ENCODE data around the gene LRRTM4. TPM values are rescaled to one million over a fixed set of nuclear protein-coding genes. Genes with fewer than 3 reads are reported as not detected.

LRRTM4 gene
- polyA plus RNA-seq, 1 of the 3 experiments (the other 2 are of a cell fraction) = 0.10 TPM

GRCh38 chr2:77363277-77363676, 158.9 kb downstream of the LRRTM4 start:
- Histone ChIP-seq H3F3A (replicated peaks; ENCODE audit: insufficient read depth) (no peaks in the 10 kb centered on the region), H3K36me3 (replicated peaks in 1 of 2; ENCODE audit: control insufficient read depth in 1 of 2, insufficient read depth in 2 of 2, low read length in 1 of 2) (no peaks in the 10 kb centered on the region), H3K79me2 (ENCODE audit: insufficient read depth) (no peaks in the 10 kb centered on the region), H2AFZ (ENCODE audit: low read depth) (no peak overlapping the region), H3K9me3 (no peaks in the 10 kb centered on the region), H3K27me3 (ENCODE audit: insufficient read depth) (no peaks in the 10 kb centered on the region), H4K20me1 (ENCODE audit: insufficient read depth) (no peaks in the 10 kb centered on the region), H3K4me3 (ENCODE audit: low read depth in 2 of 2, low read length in 1 of 2) (no peak overlapping the region), H3K27ac (ENCODE audit: low read depth in 2 of 2, low read length in 1 of 2) (no peak overlapping the region), H3K4me2 (no peak overlapping the region), H3K9me2 (no peaks in the 10 kb centered on the region), H3K9ac (no peak overlapping the region), H3K4me1 (ENCODE audit: control insufficient read depth in 1 of 2, insufficient read depth in 2 of 2, low read depth in 1 of 2, low read length in 1 of 2) (no peaks in the 10 kb centered on the region)
- ChIA-PET CTCF (no interaction called here), POLR2A (no interaction called here)
- TF ChIP-seq PBX3 (IDR thresholded peaks at IDR 0.05) (no peak), POLR2AphosphoS5 (IDR thresholded peaks at IDR 0.05; ENCODE audit: low read depth, low read length) (no peak), EP300 (IDR thresholded peaks at IDR 0.05; ENCODE audit: borderline replicate concordance in 1 of 2, low read depth in 1 of 2, low read length in 1 of 2) (no peak), IRF3 (IDR thresholded peaks at IDR 0.05; ENCODE audit: low read depth, low read length) (no peak), TCF12 (IDR thresholded peaks at IDR 0.05) (no peak), CTCF (IDR thresholded peaks at IDR 0.05) (no peak), USF2 (IDR thresholded peaks at IDR 0.05; ENCODE audit: borderline replicate concordance, low read depth, low read length) (no peak), YY1 (IDR thresholded peaks at IDR 0.05; ENCODE audit: low read depth) (no peak), NRF1 (IDR thresholded peaks at IDR 0.05; ENCODE audit: low read depth, low read length) (no peak), SIN3A (IDR thresholded peaks at IDR 0.05; ENCODE audit: borderline replicate concordance, low read depth, low read length) (no peak), REST (IDR thresholded peaks at IDR 0.05; ENCODE audit: low read depth, low read length) (no peak), RAD21 (IDR thresholded peaks at IDR 0.05; ENCODE audit: low read length) (no peak), SMC3 (IDR thresholded peaks at IDR 0.05; ENCODE audit: low read depth, low read length) (no peak), FOXM1 (IDR thresholded peaks at IDR 0.05; ENCODE audit: low read depth) (no peak), JUND (IDR thresholded peaks at IDR 0.05) (no peak), CHD2 (IDR thresholded peaks at IDR 0.05; ENCODE audit: low read length, partially characterized antibody) (no peak), MXI1 (IDR thresholded peaks at IDR 0.05; ENCODE audit: low read depth, low read length) (no peak)
- 32% methylated on average over 5 of the region's 5 CpGs for WGBS (ENCODE audit: low lambda C conversion rate)
- DNase-seq = no peak

All from SK-N-SH (cell line).